ENCODE measurements around the gene ORAI1.

DNA sequence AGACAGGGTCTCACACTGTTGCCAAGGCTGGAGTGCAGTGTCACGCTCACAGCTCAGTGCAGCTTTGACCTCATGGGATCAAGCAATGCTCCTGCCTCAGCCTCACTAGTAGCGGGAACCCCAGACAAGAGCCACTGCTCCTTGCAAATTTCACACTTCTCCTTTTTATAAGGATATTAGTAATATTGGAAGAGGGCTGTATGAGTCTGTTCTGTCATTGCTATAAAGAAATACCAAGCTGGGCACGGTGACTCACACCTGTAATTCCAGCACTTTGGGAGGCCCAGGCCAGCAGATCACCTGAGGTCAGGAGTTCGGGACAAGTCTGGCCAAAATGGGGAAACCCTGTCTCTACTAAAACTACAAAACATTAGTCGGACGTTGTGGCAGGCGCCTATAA lies 12.9 kb upstream of the ORAI1 start:
- TF ChIP-seq POLR2A (IDR thresholded peaks at IDR 0.05) (no peak), CTCF (IDR thresholded peaks at IDR 0.05) (no peak)
